H1 (cell line): ENCODE results near the gene FAM222B.

Experiments used
- CEBPB ChIP-seq: IDR thresholded peaks from 2 replicates; pipeline ENCODE4 v1.6.1; 2012; ENCODE audit warnings: low read depth, low read length
- CHD2 ChIP-seq: IDR thresholded peaks from 2 replicates; pipeline ENCODE4 v1.6.1; 2012; ENCODE audit warnings: low read length, improper control_type of control experiment
- CTCF ChIP-seq, 3 experiments: IDR thresholded peaks; 1 replicate in 2 of 3; 2 replicates in 1 of 3; pipeline versions ENCODE4 v1.5.1 to v1.6.1; 2011; ENCODE audit warnings: low read length in 3 of 3, mild to moderate bottlenecking in 3 of 3, inconsistent platforms in 2 of 3, low read depth in 1 of 3, moderate library complexity in 1 of 3; ENCODE audit not compliant: insufficient read depth in 1 of 3; ENCODE audit errors: control extremely low read depth in 1 of 3
- EGR1 ChIP-seq: IDR thresholded peaks from 2 replicates; pipeline ENCODE4 v1.6.1; 2011; ENCODE audit warnings: low read depth, low read length, borderline replicate concordance
- EP300 ChIP-seq, 2 experiments: IDR thresholded peaks; 1 replicate in 1 of 2; 2 replicates in 1 of 2; pipeline ENCODE4 v1.6.1; 2011 to 2012; ENCODE audit warnings: low read depth in 2 of 2, low read length in 2 of 2, mild to moderate bottlenecking in 2 of 2, borderline replicate concordance in 1 of 2, inconsistent platforms in 1 of 2, moderate library complexity in 1 of 2
- EZH2 ChIP-seq: fragments of 200-600 bp; sonication (generic); IDR thresholded peaks from 2 replicates; pipeline ENCODE4 v1.7.1; 2012; ENCODE audit warnings: low read depth, mild to moderate bottlenecking, moderate library complexity, low read length, inconsistent platforms; ENCODE audit not compliant: severe bottlenecking
- GABPA ChIP-seq: IDR thresholded peaks from 2 replicates; pipeline ENCODE4 v1.6.1; 2011; ENCODE audit warnings: mild to moderate bottlenecking, low read length, moderate library complexity, borderline replicate concordance; ENCODE audit not compliant: insufficient read depth
- PHF8 ChIP-seq: fragments of 200-600 bp; sonication (generic); conservative IDR thresholded peaks from 2 replicates; pipeline ENCODE4 v1.7.1; 2012; ENCODE audit warnings: low read depth, mild to moderate bottlenecking, inconsistent platforms, low read length, moderate library complexity
- POLR2AphosphoS5 ChIP-seq: IDR thresholded peaks from 2 replicates; pipeline ENCODE4 v1.6.1; 2011; ENCODE audit warnings: low read depth, low read length
- RAD21 ChIP-seq, 2 experiments: IDR thresholded peaks in 1 of 2; conservative IDR thresholded peaks in 1 of 2; 2 replicates each; pipeline ENCODE4 v1.6.1; 2011; ENCODE audit warnings: low read depth in 2 of 2, low read length in 2 of 2, improper control_type of control experiment in 1 of 2, inconsistent platforms in 1 of 2, mild to moderate bottlenecking in 1 of 2, moderate library complexity in 1 of 2
- RNF2 ChIP-seq: fragments of 200-900, 300-1000 bp; sonication (generic); IDR thresholded peaks from 2 replicates; pipeline ENCODE4 v1.7.1; 2016; ENCODE audit warnings: borderline replicate concordance, low read depth, mild to moderate bottlenecking, antibody characterized with exemption, low read length; ENCODE audit not compliant: poor library complexity, severe bottlenecking; ENCODE audit errors: missing control alignments
- RXRA ChIP-seq: IDR thresholded peaks from 2 replicates; pipeline ENCODE4 v1.6.1; 2011; ENCODE audit warnings: low read depth, mild to moderate bottlenecking, low read length, moderate library complexity; ENCODE audit not compliant: insufficient read depth
- SIN3A ChIP-seq, 2 experiments: IDR thresholded peaks in 1 of 2; conservative IDR thresholded peaks in 1 of 2; 2 replicates each; pipeline ENCODE4 v1.6.1; 2011 to 2012; ENCODE audit warnings: low read length in 2 of 2, improper control_type of control experiment in 1 of 2, low read depth in 1 of 2, mild to moderate bottlenecking in 1 of 2
- TCF12 ChIP-seq: IDR thresholded peaks from 2 replicates; pipeline ENCODE4 v1.6.1; 2011; ENCODE audit warnings: low read depth, mild to moderate bottlenecking, low read length

- TF ChIP-seq GABPA (no peak), CHD2 (no peak), CEBPB (no peak), PHF8 (no peak), CTCF (IDR thresholded peaks at IDR 0.05; ENCODE audit: control extremely low read depth in 1 of 3, insufficient read depth in 1 of 3, low read depth in 1 of 3, low read length in 3 of 3) (no peak), EZH2 (no peak), POLR2AphosphoS5 (no peak), SIN3A (conservative IDR thresholded peaks at IDR 0.05 in 1 of 2, IDR thresholded peaks at IDR 0.05 in 1 of 2; ENCODE audit: low read depth in 1 of 2, low read length in 2 of 2) (no peak), RNF2 (no peak), EP300 (IDR thresholded peaks at IDR 0.05; ENCODE audit: borderline replicate concordance in 1 of 2, low read depth in 2 of 2, low read length in 2 of 2) (no peak), EGR1 (no peak), TCF12 (no peak), RAD21 (IDR thresholded peaks at IDR 0.05 in 1 of 2, conservative IDR thresholded peaks at IDR 0.05 in 1 of 2; ENCODE audit: low read depth in 2 of 2, low read length in 2 of 2) (no peak), RXRA (no peak)
These were observed 3.4 kb downstream of the FAM222B start for GRCh38 chr17:28839221-28839620.
